Keratinocyte (primary cell): ENCODE measurements around the gene TRAPPC11. TPM values are rescaled to one million over a fixed set of nuclear protein-coding genes. Genes with fewer than 3 reads are reported as not detected.

Source experiments
- DNase-seq: peaks from one replicate; pipeline ENCODE4 v3.0.0-alpha.2; 2011; ENCODE audit warnings: low read depth, missing footprints, low spot score
- FAIRE-seq: peaks from 2 replicates; lab custom pipeline; 2011; peaks lifted over from hg19 to GRCh38; lab: Jason Lieb, UNC
- H2AFZ ChIP-seq: 2 replicates; pipeline ENCODE4 v1.6.0; 2012; ENCODE audit warnings: low read length, control low read depth, inconsistent platforms; ENCODE audit not compliant: control insufficient read depth
- H3K27ac ChIP-seq: 2 replicates; pipeline ENCODE4 v1.5.1; 2011; ENCODE audit warnings: low read length; ENCODE audit not compliant: control insufficient read depth, insufficient read depth
- H3K27me3 ChIP-seq: 3 replicates; pipeline ENCODE4 v1.6.0; 2011; ENCODE audit warnings: low read length; ENCODE audit not compliant: control insufficient read depth, insufficient read depth; ENCODE audit errors: extremely low read depth
- H3K36me3 ChIP-seq, 2 experiments: 2 replicates in 1 of 2; 3 replicates in 1 of 2; pipeline ENCODE4 v1.5.1; 2011; ENCODE audit warnings: low read length in 2 of 2, mild to moderate bottlenecking in 1 of 2; ENCODE audit not compliant: control insufficient read depth in 2 of 2, insufficient read depth in 2 of 2; ENCODE audit errors: extremely low read depth in 1 of 2
- H3K4me1 ChIP-seq: 3 replicates; pipeline ENCODE4 v1.5.1; 2011; ENCODE audit warnings: low read length; ENCODE audit not compliant: control insufficient read depth, insufficient read depth; ENCODE audit errors: extremely low read depth
- H3K4me2 ChIP-seq: 3 replicates; pipeline ENCODE4 v1.6.0; 2011; ENCODE audit warnings: low read depth, low read length; ENCODE audit not compliant: control insufficient read depth, insufficient read depth; ENCODE audit errors: extremely low read depth
- H3K4me3 ChIP-seq, 3 experiments: fragments of 200-600 bp in 1 of 3; sonication (generic) in 1 of 3; 2 replicates in 2 of 3; 3 replicates in 1 of 3; pipeline ENCODE4 v1.5.1; 2011 to 2016; ENCODE audit warnings: low read length in 3 of 3, mild to moderate bottlenecking in 3 of 3, control low read depth in 2 of 3, inconsistent platforms in 1 of 3, low read depth in 1 of 3, mixed read lengths in 1 of 3, mixed run types in 1 of 3, moderate library complexity in 1 of 3; ENCODE audit not compliant: control insufficient read depth in 2 of 3, insufficient read depth in 2 of 3; ENCODE audit errors: extremely low read depth in 1 of 3
- H3K79me2 ChIP-seq: 2 replicates; pipeline ENCODE4 v1.6.0; 2012; ENCODE audit warnings: low read length; ENCODE audit not compliant: control insufficient read depth, insufficient read depth
- H3K9ac ChIP-seq: 3 replicates; pipeline ENCODE4 v1.6.0; 2011; ENCODE audit warnings: low read length; ENCODE audit not compliant: control insufficient read depth, insufficient read depth; ENCODE audit errors: extremely low read depth
- H3K9me1 ChIP-seq: 3 replicates; pipeline ENCODE4 v1.6.0; 2011; ENCODE audit warnings: low read length; ENCODE audit not compliant: control insufficient read depth, insufficient read depth; ENCODE audit errors: extremely low read depth
- H3K9me3 ChIP-seq: 2 replicates; pipeline ENCODE4 v1.5.1; 2012; ENCODE audit warnings: low read depth, low read length; ENCODE audit not compliant: control insufficient read depth
- H4K20me1 ChIP-seq: 3 replicates; pipeline ENCODE4 v1.6.0; 2011; ENCODE audit warnings: low read length; ENCODE audit not compliant: control insufficient read depth, insufficient read depth; ENCODE audit errors: extremely low read depth
- EZH2 ChIP-seq: IDR thresholded peaks from one replicate; pipeline ENCODE4 v1.6.1; 2012; ENCODE audit warnings: inconsistent platforms, mild to moderate bottlenecking, low read length, moderate library complexity
- dilution Hi-C: fragments of 300-500 bp; cut with MboI; formaldehyde crosslinking; loops from one replicate; pipeline ENCODE4 v1.7.0; 2020; ENCODE audit warnings: low sequenced_read_pairs; ENCODE audit not compliant: extremely low pct_ligation_motif_present
- polyA plus RNA-seq, 5 experiments: library from polyadenylated mRNA; depleted of rRNA in 3 of 5; stranded (reverse) in 3 of 5; stranded (forward) in 1 of 5; unstranded in 1 of 5; fragments of >200 nt; gene quantifications; 1 replicate in 1 of 5; 2 replicates in 3 of 5; 3 replicates in 1 of 5; pipeline versions ENCODE4 v1.2.1 to v1.2.3, GENCODE V29; 2011 to 2012; ENCODE audit warnings: missing spikeins in 2 of 5, low read depth in 1 of 5, low replicate concordance in 1 of 5
- TF ChIP-seq, protein P1 (sequence below), 3 experiments: IDR thresholded peaks in 1 of 3; conservative IDR thresholded peaks in 1 of 3; optimal IDR thresholded peaks in 1 of 3; 2 replicates in 2 of 3; 3 replicates in 1 of 3; pipeline versions ENCODE3 to v1.5.1; 2011; ENCODE audit warnings: low read length in 3 of 3, mild to moderate bottlenecking in 3 of 3, moderate library complexity in 2 of 3, control low read depth in 1 of 3, inconsistent platforms in 1 of 3; ENCODE audit not compliant: insufficient read depth in 2 of 3; ENCODE audit errors: extremely low read depth in 1 of 3

Gene TRAPPC11
- polyA plus RNA-seq, 1 donor (not counting 4 experiments of a cell fraction or from before 2014, with no cell fraction given): 42.5 TPM

DNA sequence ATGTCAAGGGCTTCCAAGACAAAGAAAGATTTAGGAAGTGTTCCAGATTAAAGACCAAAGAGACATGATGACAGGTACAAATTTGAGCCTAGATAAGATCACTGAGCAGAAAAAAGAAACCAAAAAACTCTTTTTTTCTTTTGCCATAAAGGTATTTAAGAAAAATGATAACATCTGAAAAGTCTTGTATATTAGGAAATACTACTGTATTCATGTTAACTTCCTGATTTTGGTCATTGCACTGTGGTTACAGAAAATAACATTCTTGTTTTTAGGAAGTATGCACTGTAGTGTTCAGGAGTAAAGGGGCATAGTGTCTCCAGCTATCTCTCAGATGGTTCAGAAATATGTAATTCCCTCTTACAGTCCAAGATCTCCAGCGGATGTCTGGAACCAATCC lies 37.2 kb upstream of the TRAPPC11 start:
- Histone ChIP-seq H3K27ac (no peak overlapping the region), H3K9me1 (no peaks in the 10 kb centered on the region), H3K9ac (no peak overlapping the region), H2AFZ (no peak overlapping the region), H3K4me1 (peaks cover 8% of the 10 kb centered on the region), H3K4me3 (no peak overlapping the region), H3K4me2 (no peak overlapping the region), H3K27me3 (no peaks in the 10 kb centered on the region), H3K79me2 (no peaks in the 10 kb centered on the region), H3K36me3 (no peaks in the 10 kb centered on the region), H3K9me3 (no peaks in the 10 kb centered on the region), H4K20me1 (no peaks in the 10 kb centered on the region)
- FAIRE-seq (no peak), DNase-seq (no peak)
- dilution Hi-C loops: no loop called here
- TF ChIP-seq, protein P1, sequence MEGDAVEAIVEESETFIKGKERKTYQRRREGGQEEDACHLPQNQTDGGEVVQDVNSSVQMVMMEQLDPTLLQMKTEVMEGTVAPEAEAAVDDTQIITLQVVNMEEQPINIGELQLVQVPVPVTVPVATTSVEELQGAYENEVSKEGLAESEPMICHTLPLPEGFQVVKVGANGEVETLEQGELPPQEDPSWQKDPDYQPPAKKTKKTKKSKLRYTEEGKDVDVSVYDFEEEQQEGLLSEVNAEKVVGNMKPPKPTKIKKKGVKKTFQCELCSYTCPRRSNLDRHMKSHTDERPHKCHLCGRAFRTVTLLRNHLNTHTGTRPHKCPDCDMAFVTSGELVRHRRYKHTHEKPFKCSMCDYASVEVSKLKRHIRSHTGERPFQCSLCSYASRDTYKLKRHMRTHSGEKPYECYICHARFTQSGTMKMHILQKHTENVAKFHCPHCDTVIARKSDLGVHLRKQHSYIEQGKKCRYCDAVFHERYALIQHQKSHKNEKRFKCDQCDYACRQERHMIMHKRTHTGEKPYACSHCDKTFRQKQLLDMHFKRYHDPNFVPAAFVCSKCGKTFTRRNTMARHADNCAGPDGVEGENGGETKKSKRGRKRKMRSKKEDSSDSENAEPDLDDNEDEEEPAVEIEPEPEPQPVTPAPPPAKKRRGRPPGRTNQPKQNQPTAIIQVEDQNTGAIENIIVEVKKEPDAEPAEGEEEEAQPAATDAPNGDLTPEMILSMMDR (optimal IDR thresholded peaks at IDR 0.05 in 1 of 3, IDR thresholded peaks at IDR 0.05 in 1 of 3, conservative IDR thresholded peaks at IDR 0.05 in 1 of 3; ENCODE audit: extremely low read depth in 1 of 3, insufficient read depth in 2 of 3, low read length in 3 of 3): no peak
- no peak for TF ChIP-seq EZH2

DNA sequence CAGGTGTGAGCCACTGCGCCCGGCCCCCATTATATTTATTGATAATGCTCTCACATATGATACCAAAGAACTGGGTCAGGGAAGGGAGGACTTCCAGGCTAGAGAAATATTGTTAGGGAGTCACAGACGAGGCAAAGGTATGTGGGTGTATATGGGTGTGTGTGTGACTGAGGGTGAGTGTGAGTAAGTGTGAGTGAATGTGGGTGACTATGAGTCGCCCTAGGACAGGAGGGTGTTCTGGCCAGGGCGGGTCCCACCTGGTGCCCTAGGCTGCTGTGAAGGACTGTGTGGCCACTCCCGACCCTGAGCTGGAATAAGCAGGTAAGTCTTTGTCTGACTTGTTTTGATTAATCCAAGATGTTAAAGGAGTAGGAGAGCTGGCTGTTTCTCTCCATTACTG lies 34.5 kb upstream of the TRAPPC11 start:
- H3K4me2 ChIP-seq: peak overlapping the region; percentile 41
- no peaks in the 10 kb centered on the region for H3K79me2 ChIP-seq
- H3K4me3 ChIP-seq: no peak overlapping the region
- FAIRE-seq (no peak), DNase-seq (peak; percentile 49)
- H3K27ac ChIP-seq: no peak overlapping the region
- dilution Hi-C loops: no loop called here
- H3K27me3 ChIP-seq: no peaks in the 10 kb centered on the region
- no peak for TF ChIP-seq EZH2
- TF ChIP-seq, protein P1 (optimal IDR thresholded peaks at IDR 0.05 in 1 of 3, IDR thresholded peaks at IDR 0.05 in 1 of 3, conservative IDR thresholded peaks at IDR 0.05 in 1 of 3; ENCODE audit: extremely low read depth in 1 of 3, insufficient read depth in 2 of 3, low read length in 3 of 3): no peak
- no peaks in the 10 kb centered on the region for H3K9me1 ChIP-seq
- H3K36me3 ChIP-seq: no peaks in the 10 kb centered on the region
- no peaks in the 10 kb centered on the region for H4K20me1 ChIP-seq
- H3K9ac ChIP-seq: no peak overlapping the region
- H3K4me1 ChIP-seq: peaks cover 8% of the 10 kb centered on the region
- peak overlapping the region; percentile 79 for H2AFZ ChIP-seq
- H3K9me3 ChIP-seq: no peaks in the 10 kb centered on the region
